Activated CD4-positive, alpha-beta T cell treated with anti-CD3 and anti-CD28 coated beads, Interleukin-2, Interleukin-4, amounts not matched to agents 100 ng/mL and 50 ng/mL, durations not matched to agents 16 hours and 8 hours (primary cell): ENCODE data around the gene TMEM45A.
"Not testable (repeated sequence)": the region's sequence is repeated elsewhere in the genome, so short reads cannot be mapped to it uniquely, and the experiment has no call there.

Source experiments
- DNase-seq: peaks from one replicate; pipeline ENCODE4 v3.0.0-alpha.2; 2020; ENCODE audit warnings: low spot score

Gene TMEM45A, protein sequence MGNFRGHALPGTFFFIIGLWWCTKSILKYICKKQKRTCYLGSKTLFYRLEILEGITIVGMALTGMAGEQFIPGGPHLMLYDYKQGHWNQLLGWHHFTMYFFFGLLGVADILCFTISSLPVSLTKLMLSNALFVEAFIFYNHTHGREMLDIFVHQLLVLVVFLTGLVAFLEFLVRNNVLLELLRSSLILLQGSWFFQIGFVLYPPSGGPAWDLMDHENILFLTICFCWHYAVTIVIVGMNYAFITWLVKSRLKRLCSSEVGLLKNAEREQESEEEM

DNA sequence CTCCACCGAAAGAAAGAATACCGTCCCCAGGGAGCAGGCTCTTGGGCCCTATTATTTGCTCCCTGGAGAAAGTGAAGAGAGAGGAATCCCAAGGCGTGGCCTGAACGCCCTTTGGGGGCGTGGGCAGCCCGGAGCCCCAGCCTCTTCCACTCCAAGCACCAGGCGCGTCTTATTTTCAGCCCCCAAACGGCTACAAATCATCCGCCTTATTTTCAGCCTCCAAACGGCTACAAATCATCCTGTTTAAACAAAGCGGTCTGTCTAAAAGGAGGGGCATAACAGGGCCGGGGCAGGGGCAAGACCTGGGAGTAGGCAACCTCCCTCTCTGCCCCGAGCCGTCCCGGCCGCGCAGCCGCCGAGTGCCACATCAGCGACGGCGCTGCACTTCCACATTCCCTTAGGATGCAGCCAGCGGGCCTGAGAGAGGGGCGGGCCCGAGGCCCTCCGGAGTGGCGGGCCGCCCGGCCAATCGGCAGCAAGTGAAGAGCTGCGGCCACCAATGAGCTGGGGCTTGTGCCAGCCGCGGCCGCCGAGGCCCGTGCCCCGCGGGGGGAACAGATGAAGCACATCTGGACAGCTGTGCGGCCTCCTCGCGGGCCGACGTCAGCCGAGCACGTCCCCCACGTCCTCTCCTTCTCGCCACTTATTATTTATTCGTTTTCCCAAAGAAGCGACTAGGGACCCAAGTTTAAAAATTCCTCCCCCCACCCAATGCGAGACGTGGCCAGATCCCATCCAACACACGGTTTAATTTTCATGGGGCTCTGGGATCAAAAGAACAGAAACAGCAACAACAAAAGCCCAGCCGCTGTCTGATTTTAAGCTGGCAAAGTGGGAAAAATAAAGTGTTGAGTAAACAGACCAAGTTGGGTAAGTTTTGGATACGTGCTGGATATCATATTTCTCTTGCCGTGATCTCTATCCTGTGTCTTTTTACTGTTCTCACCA is at the start of gene TMEM45A:
Gene TMEM45A (plus strand): TSS at position 561 of the 948 bp plus-strand sequence. CDS start 62,593 bp downstream, outside the sequence.
- DNase-seq, result peak; percentile 75

DNA sequence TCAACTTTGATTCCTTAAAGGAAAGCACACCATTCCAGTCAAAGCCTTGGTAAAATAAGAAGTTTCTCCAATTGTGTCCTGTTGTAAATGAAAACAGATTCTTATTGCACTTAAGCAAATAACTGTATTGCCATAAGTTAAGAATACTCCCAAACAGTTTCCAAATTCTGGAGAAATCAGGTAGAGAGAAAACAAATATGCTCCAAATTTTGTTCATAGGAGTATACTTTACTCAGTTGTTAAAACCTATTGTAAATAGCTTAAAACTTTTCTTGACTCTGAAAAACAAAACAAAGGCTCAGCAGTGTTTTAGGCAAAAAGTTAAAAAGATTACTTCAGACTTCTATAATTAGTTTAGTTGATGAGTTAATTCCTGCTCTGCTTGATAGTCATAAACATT is 48.7 kb upstream of the TMEM45A start:
- DNase-seq, result no peak

DNA sequence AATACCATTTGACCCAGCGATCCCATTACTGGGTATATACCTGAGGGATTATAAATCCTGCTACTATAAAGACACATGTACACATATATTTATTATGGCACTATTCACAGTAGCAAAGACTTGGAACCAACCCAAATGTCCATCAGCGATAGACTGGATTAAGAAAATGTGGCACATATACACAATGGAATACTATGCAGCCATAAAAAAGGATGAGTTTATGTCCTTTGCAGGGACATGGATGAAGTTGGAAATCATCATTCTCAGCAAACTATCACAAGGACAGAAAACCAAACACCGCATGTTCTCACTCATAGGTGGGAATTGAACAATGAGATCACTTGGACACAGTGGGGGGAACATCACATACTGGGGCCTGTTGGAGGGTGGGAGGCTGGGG is 45.4 kb upstream of the TMEM45A start:
- DNase-seq, result not testable (repeated sequence)

DNA sequence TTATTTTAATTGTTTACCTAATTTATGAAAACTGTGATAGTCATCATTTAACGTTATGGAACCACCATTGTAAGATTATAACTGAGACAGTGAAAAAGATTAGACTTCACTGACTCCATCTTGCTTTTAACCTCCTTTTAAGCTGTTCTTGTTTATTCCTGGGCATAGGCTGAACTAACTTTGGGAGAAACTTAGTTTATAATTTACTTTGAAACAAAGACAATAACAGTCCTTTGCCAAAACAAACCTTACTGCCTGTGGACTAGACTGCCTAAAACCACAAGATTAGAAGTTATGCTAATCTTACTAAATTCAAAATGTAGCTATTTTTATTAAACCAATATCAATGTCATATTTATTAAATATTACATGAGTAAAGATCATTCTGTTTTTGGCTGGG is 44.3 kb upstream of the TMEM45A start:
- no peak for DNase-seq

DNA sequence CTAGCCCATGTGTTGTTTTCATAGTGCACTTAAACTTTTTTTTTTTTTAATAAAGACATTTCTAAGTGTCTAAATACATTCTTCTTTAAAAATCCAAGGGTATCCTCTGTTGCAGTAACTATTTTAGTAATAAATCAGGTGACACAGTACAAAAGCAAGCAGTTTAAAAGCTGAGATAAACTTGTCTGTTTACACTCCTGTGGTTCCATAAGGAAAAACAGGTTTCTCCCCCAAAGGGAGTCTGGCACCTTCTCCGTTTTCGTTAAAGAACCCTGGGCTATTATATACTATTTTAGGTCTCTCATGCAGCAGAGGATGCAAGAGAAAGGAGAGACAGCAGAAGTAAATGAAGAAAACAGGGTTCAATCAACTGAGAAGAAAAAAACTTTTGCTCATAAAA is 43.2 kb upstream of the TMEM45A start:
- DNase-seq, result no peak

DNA sequence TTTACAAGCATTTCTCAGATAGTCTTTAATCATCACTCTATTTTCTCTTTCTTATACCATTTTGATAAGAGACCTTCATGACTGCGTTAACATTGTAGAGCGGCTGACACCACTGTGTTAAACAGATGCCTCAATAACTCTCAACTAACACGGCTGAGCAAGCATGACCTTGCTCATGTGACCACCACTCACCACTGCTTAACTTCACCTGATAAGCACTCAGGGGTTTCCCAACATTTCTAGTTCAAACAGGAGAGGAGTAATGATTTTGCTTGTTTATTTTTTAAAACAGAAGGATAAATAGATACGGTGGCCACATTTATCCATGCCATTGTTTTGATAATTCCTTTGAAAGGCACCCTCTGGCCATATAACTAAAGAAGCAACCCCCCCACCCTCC is 37.7 kb upstream of the TMEM45A start:
- DNase-seq, result no peak

DNA sequence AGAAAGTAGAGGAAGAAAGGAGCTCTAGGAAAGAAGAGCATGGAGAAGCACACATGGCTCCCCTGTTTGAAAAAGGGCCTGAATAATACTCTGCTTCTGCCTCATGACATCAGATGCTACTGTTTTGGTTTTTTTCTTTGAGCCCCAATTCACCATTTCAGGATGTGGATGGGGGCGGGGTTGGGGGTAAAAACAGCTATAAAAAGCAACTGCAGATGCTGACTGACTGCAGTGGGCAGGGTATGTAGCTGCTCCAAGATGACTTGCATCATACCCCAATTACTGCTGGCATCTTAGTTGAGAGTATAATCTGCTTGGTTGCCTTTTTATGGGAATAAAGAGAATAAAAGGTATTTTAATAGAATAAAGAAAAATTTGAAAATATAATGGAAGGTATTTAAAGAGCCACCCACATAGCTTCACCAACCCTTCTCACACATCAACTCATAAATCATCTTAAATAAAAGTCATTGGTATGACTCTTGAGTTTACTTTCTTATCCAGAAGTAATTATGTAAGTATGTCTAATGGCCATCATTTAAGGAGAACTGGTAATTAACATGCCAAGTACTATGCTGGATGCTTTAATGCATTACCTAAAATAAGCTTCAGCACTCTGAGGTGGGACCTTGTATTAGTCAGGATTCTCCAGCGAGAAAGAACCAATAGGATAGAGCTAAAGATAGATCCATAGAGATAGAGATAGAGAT is 36.4 kb upstream of the TMEM45A start:
- DNase-seq, result no peak

DNA sequence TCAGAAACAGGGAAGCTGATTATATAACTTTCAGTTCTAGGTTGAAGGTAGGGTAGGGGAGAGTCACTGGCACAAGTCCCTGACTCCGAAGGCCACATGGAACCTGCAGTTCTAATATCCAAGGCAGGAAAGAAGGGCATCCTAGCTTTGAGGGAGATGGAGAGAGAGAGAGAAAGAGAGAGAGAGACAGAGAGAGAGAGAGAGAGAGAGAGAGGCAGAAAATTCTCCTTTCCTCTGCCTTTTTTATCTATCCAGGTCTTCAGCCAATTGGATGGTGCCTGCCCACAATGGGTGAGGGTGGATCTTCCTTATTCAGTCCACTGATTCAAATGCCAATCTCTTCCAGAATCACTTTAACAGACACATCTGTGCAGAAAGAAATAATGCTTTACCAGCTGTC is 35.7 kb upstream of the TMEM45A start:
- DNase-seq, result no peak

DNA sequence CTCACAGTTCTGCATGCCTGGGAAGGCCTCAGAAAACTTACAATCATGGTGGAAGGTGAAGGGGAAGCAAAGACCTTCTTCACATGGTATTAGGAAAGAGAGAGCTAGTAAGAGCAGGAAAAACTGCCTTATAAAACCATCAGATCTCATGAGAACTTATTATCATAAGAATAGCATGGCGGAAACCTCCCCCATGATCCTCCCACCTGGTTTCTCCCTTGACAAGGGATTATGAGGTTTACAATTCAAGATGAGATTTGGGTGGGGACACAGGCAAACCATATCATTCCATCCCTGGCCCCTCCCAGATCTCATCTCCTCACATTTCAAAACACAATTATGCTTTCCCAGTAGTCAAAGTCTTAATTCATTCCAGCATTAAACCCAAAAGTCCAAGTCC is 34.6 kb upstream of the TMEM45A start:
- DNase-seq, result no peak

DNA sequence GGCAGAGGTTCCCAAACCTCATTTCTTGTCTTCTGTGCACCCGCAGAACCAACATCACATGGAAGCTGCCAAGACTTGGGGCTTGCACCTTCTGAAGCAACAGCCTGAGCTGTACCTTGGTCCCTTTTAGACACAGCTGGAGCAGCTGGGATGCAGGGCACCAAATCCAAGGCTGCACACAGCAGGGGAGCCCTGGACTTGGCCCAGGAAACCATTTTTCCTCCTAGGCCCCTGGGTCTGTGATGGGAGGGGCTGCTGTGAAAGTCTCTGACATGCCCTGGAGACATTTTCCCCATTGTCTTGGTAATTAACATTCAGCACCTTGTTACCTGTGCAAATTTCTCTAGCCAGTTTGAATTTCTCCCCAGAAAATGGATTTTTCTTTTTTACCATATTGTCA is 33.6 kb upstream of the TMEM45A start:
- no peak for DNase-seq

DNA sequence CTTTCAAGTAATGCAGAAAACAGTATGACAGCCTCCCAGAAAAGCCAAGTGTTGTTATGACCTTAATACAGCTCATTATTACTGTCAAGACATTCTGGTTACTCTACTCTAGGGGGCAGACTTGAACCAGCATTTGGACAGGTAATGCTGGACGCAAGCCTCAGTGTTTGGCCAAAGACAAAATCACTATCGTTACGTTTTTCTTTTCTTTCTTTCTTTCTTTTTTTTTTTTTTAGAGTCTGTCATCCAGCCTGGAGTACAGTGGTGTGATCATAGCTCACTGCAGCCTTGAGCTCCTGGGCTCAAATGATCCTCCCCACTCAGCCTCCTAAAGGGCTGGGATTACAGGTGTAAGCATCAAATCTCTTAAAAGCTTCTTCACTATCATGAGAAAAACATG is 29.4 kb upstream of the TMEM45A start:
- DNase-seq, result peak; percentile 59

DNA sequence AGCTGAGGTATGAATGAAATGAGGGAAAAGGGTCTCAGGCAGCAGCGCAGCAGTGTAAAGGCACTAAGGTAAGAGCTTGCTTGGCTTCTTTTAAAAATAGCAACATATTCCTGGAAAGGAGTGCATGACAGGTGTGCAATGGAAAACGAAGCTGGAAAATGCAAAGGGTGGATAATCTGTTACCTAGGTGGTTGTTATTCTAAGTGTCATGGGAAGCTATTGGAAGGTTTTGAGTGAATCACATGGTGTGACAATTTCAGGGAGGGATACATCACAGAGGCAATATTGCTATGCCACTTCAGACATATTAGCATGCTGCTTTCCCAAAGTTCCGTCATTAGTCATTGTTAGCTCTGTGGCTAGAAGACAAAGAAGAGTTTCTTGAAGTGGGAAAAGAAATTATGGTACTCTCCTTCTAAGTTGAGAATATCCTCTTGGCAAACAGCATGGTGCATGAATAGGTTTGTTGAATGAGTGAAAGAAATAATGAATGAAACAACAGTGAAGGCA is 28.7 kb upstream of the TMEM45A start:
- DNase-seq, result no peak

DNA sequence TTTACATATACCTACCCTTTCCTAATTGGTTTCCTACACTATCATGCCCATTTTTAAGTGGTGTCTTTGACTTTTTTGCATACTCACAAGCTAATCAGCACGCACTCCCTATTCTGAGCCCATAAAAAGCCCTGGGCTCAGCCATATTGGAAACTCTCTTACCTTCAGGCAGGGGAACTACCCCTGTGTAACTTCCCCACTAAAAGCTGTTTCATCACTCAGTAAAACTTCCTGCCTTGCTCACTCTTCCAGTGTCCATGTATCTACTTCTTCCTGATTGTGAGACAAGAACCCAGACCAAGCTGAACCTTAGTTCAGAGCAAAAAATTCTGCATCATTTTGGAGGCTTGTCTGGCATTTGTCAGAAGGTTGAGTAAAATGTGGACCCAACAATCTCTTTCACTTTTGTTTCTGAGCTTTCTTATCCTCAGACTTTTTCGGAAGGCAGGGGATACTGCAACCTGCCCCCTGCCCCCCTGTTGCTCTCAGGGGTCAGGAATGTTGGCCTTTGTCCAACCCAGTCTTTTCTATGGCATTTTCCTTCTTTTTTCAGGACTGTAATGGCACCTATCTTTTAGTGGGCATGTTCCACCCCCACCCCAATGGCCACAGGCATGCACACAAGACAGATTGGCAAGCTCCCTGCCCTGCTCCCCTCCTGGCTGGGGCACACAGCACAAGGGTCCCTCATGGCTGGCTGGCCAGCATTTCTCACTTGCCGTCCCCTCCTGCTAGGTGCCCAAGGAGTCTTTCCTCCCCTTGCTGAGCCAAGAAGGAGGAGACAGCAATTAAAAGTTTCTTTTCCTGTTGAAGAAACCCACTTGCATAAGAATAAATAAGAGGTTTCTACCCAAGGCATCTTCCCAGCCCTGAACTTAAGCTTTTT is 26.3 kb upstream of the TMEM45A start:
- peak; percentile 8 for DNase-seq

DNA sequence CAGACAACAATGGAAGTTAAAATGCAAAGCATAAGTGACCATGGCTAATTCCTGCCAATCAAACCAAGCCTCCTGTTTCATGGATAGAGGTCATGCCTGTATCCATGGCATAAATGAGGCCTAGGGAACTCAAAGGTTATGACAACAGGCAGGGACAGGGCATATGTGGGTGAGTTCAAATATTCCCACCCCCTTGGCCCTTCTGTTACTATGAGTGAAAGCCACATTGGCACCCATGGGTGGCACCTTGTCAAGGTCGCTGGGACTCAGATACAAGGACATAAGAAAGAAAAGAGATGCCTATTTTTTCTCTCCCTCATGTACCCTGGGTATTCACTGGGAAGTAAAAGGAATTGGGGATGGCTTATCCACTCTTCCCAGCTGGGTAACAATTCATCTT is 25.3 kb upstream of the TMEM45A start:
- no peak for DNase-seq

DNA sequence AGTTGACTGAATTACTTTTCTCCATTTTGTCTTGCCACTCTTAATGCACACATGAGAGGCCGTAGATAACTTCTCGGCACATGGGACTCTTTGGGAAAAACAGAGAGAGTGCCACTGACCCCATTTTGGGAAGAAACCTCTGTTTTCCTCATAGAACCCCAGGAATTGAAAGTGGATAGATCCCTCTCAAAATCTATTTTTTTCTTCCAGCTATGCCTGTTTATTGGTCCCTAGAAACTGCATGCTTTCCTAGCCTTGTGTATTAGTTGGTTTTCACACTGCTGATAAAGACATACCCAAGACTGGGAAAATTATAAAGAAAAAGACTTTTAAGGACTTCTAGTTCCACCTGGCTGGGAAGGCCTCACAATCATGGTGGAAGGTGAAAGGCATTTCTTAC is 23.7 kb upstream of the TMEM45A start:
- DNase-seq, result no peak

DNA sequence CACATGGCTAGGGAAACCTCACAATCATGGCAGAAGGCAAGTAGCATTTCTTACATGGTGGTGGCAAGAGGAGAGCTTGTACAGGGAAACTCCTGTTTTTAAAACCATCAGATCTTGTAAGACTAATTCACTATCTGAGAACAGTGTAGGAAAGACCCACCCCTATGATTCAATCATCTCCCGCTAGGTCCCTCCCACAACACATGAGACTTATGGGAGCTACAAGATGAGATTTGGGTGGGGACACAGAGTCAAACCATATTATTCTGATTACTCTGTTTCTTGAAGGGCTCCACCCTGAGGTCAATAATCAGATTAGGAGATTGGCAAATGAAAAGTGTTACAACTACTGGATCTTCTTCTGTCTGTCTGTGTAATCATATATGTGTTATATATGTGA is 21.5 kb upstream of the TMEM45A start:
- DNase-seq, result no peak

DNA sequence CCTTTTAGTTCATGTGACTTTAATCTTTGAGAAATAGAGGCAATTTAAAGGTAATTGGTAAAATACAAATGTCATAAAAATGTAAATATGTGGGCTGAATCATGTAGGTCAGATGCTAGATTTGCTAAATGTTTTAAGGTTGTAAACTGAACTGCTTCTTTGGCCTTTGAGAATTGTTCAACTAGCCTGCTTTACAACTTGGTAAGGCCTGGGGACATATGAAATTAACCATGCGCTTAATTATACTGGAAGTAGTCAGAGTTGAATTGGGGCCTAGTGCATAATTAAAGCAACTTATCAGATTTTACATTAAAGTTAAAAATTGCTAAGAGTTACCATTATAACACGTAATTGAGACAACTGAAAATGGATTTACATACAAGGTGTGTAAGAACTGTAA is 21.0 kb upstream of the TMEM45A start:
- no peak for DNase-seq

DNA sequence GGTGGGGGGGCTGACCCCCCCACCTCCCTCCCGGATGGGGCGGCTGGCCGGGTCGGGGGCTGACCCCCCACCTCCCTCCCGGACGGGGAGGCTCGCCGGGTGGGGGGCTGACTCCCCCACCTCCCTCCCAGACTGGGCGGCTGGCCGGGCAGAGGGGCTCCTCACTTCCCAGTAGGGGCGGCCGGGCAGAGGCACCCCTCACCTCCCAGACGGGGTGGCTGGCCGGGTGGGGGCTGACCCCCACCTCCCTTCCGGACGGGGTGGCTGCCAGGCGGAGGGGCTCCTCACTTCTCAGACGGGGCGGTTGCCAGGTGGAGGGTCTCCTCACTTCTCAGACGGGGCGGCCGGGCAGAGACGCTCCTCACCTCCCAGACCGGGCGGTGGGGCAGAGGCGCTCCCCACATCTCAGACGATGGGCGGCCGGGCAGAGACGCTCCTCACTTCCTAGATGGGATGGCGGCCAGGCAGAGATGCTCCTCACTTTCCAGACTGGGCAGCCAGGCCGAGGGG is 14.5 kb upstream of the TMEM45A start:
- DNase-seq, result not testable (repeated sequence)

DNA sequence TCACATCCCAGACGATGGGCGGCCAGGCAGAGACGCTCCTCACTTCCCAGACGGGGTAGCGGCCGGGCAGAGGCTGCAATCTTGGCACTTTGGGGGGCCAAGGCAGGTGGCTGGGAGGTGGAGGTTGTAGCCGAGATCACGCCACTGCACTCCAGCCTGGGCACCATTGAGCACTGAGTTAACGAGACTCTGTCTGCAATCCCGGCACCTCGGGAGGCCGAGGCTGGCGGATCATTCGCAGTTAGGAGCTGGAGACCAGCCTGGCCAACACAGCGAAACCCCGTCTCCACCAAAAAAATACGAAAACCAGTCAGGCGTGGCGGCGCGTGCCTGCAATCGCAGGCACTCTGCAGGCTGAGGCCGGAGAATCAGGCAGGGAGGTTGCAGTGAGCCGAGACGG is 13.9 kb upstream of the TMEM45A start:
- DNase-seq, result not testable (repeated sequence)

DNA sequence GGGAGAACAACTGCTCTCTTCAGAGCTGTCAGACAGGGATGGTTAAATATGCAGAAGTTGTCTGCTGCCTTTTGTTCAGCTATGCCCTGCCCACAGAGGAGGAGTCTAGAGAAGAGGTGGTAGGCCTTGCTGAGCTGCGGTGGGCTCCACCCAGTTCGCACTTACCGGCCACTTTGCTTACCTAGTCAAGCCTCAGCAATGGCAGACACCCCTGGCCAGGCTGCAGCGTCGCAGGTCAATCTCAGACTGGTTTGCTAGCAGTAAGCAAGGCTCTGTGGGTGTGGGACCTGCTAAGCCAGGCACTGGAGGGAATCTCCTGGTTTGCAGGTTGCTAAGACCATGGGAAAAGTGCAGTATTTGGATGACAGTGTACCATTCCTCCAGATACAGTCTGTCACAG is 12.3 kb upstream of the TMEM45A start:
- DNase-seq, result no peak

DNA sequence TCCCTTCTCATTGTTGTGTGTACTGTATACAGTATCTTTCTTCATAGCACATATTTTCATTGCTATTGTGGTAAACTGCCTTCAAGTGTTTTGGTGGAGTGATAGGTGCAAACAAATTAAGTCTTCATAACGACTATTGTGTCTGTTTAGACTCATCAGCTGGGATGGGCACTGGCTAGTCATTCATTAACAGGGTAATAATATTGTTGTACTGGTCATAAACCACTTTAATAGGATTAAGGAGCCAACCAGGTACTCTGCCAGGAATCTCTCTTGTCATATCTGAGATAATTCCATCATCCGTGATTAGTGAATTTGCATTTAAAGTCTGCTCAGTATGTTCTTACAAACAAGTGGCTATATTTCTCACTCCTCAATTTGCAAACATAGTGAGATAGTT is 10.2 kb upstream of the TMEM45A start:
- no peak for DNase-seq
